GM23338 (cell line): ENCODE measurements around the gene PPP1R16B. TPM values are rescaled to one million over a fixed set of nuclear protein-coding genes. Genes with fewer than 3 reads are reported as not detected.

Experiments
- ATAC-seq: fragments of 200-7000 bp; cut with Tn5 transposase; 3 replicates; pipeline ENCODE4 v1.9.1; 2020
- DNase-seq: peaks from one replicate; pipeline ENCODE4 v3.0.0-alpha.2; 2015; ENCODE audit warnings: low spot score
- H2AFZ ChIP-seq: fragments of 200-600 bp; sonication (generic); 2 replicates; pipeline ENCODE4 v1.8.0; 2016; ENCODE audit warnings: antibody characterized with exemption, mild to moderate bottlenecking, moderate library complexity
- H3F3A ChIP-seq: fragments of 200-600 bp; sonication (generic); replicated peaks from 2 replicates; pipeline ENCODE4 v1.8.0; 2017; ENCODE audit warnings: antibody characterized with exemption, mixed run types, low read depth
- H3K27ac ChIP-seq: fragments of 200-600 bp; sonication (generic); 2 replicates; pipeline ENCODE4 v1.6.1; 2016; ENCODE audit warnings: low read depth
- H3K27me3 ChIP-seq: fragments of 200-600 bp; sonication (generic); 2 replicates; pipeline ENCODE4 v1.8.0; 2016; ENCODE audit warnings: mild to moderate bottlenecking, mixed run types, moderate library complexity; ENCODE audit not compliant: insufficient read depth
- H3K36me3 ChIP-seq: fragments of 200-600 bp; sonication (generic); 2 replicates; pipeline ENCODE4 v1.8.0; 2016; ENCODE audit warnings: mild to moderate bottlenecking; ENCODE audit not compliant: insufficient read depth
- H3K4me1 ChIP-seq: fragments of 200-600 bp; sonication (generic); 2 replicates; pipeline ENCODE4 v1.8.0; 2016; ENCODE audit warnings: mild to moderate bottlenecking, moderate library complexity; ENCODE audit not compliant: insufficient read depth
- H3K4me2 ChIP-seq: fragments of 200-600 bp; sonication (generic); 2 replicates; pipeline ENCODE4 v1.7.1; 2017; ENCODE audit warnings: mixed run types
- H3K4me3 ChIP-seq: fragments of 200-600 bp; sonication (generic); 2 replicates; pipeline ENCODE4 v1.6.1; 2016; ENCODE audit warnings: mixed run types
- H3K79me2 ChIP-seq: fragments of 200-600 bp; sonication (generic); replicated peaks from 2 replicates; pipeline ENCODE4 v1.8.0; 2017; ENCODE audit warnings: mild to moderate bottlenecking; ENCODE audit not compliant: insufficient read depth
- H3K9me2 ChIP-seq: fragments of 200-600 bp; sonication (generic); 2 replicates; pipeline ENCODE4 v1.8.0; 2017; ENCODE audit not compliant: insufficient read depth
- H4K20me1 ChIP-seq: fragments of 200-600 bp; sonication (generic); replicated peaks from 2 replicates; pipeline ENCODE4 v1.8.0; 2017; ENCODE audit warnings: mild to moderate bottlenecking; ENCODE audit not compliant: insufficient read depth
- H3K27ac Mint-ChIP-seq: 2 replicates; pipeline ENCODE4 v1.8.0; 2020; ENCODE audit warnings: inconsistent platforms, mild to moderate bottlenecking, moderate library complexity, mixed read lengths
- H3K27me3 Mint-ChIP-seq: 3 replicates; pipeline ENCODE4 v1.8.0; 2022; ENCODE audit warnings: low read depth, mild to moderate bottlenecking, moderate library complexity, mixed read lengths, inconsistent platforms; ENCODE audit not compliant: insufficient read depth, poor library complexity
- H3K36me3 Mint-ChIP-seq: 3 replicates; pipeline ENCODE4 v1.8.0; 2021; ENCODE audit warnings: low read depth, mild to moderate bottlenecking, inconsistent platforms, moderate library complexity, mixed read lengths
- H3K4me1 Mint-ChIP-seq: 3 replicates; pipeline ENCODE4 v1.8.0; 2020; ENCODE audit warnings: mild to moderate bottlenecking, inconsistent platforms, mixed read lengths
- H3K4me3 Mint-ChIP-seq: 3 replicates; pipeline ENCODE4 v1.8.0; 2021; ENCODE audit warnings: moderate library complexity, mild to moderate bottlenecking, inconsistent platforms, mixed read lengths
- H3K9me3 Mint-ChIP-seq: 3 replicates; pipeline ENCODE4 v1.8.0; 2020; ENCODE audit warnings: moderate library complexity, mild to moderate bottlenecking, inconsistent platforms, mixed read lengths
- EZH2 ChIP-seq: fragments of 200-600 bp; sonication (generic); IDR thresholded peaks from one replicate; pipeline ENCODE4 v1.8.0; 2017; ENCODE audit warnings: antibody characterized with exemption, mild to moderate bottlenecking, low read depth; ENCODE audit not compliant: unreplicated experiment
- JUNB ChIP-seq: IDR thresholded peaks from one replicate; pipeline ENCODE4 v1.6.1; 2016; ENCODE audit warnings: antibody characterized with exemption; ENCODE audit not compliant: unreplicated experiment
- STAT1 ChIP-seq: IDR thresholded peaks from one replicate; pipeline ENCODE4 v1.6.1; 2016; ENCODE audit warnings: antibody characterized with exemption; ENCODE audit not compliant: unreplicated experiment
- ZNF114 ChIP-seq: fragments of 250-450 bp; sonication (Bioruptor Pico); IDR thresholded peaks from 2 replicates; pipeline ENCODE4 v1.5.0; 2020; ENCODE audit warnings: mild to moderate bottlenecking, moderate library complexity
- polyA plus RNA-seq: library from polyadenylated mRNA; unstranded; fragments of >200 nt; fragmentation: Nextera tagmentation; extraction: Ambion mirVana; gene quantifications from 2 replicates; pipeline ENCODE4 v1.2.1, GENCODE V29; 2016
- total RNA-seq: library from RNA; depleted of rRNA; stranded (reverse); fragments of >200 nt; shearing (Covaris generic); gene quantifications from 2 replicates; pipeline ENCODE4 v1.2.3, GENCODE V29; 2014
- TF ChIP-seq, protein P1 (sequence below), 2 experiments: fragments of 200-600 bp in 1 of 2; sonication (generic) in 1 of 2; conservative IDR thresholded peaks; 2 replicates each; pipeline versions ENCODE4 v1.5.1 to v1.6.1; 2016 to 2017; ENCODE audit warnings: antibody characterized with exemption in 2 of 2, low read depth in 2 of 2, mild to moderate bottlenecking in 2 of 2, moderate library complexity in 1 of 2

The PPP1R16B gene
- total and polyA plus RNA-seq, 2 experiments from 2014 or later, result 1.6 to 11.5 TPM

DNA sequence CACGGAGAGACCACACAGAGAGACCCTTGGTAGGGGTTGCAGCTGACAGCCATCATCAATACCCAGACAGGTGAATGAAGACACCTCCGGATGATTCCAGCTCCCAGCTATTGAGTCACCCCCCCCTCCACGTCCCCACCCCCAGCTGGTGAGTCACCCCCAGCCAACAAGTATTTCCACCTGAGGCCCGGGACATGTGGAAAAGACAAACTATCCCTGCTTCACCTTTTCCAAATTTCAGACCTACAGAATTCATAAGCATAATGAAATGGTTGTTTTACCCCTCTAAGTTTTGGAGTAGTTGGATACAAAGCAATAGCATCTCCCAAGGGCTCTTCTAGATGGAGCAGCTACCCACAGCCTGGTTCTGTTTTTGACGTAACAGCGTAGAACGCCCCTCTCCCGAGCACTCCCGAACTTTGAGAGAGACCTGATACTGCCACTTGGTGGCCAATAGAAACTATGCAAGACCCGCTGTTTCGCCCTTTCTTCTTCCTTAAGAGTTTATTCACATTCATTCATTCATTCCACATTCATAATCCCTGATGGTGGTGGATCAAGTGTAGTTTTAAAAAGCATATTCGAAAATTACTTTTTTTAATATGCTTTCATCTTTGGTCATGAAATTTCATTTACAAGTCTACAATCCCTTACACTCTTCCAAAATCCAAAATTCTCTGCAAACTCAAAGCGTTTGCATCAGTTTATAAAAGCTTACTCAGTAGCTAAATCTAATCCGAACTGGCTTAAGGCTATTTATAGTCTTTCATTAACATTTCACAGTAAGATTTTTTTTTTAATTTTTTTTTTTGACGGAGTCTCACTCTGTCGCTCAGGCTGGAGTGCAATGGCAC, 15.1 kb upstream of the PPP1R16B start:
- Histone ChIP-seq H4K20me1 (no peaks in the 10 kb centered on the region), H3K9me2 (no peaks in the 10 kb centered on the region), H2AFZ (no peak overlapping the region), H3K4me1 (no peaks in the 10 kb centered on the region), H3K4me2 (no peak overlapping the region), H3K79me2 (no peaks in the 10 kb centered on the region), H3K27me3 (no peaks in the 10 kb centered on the region), H3K27ac (no peak overlapping the region), H3K4me3 (no peak overlapping the region), H3K36me3 (no peaks in the 10 kb centered on the region), H3F3A (no peaks in the 10 kb centered on the region)
- Mint-ChIP-seq H3K9me3 (no peaks in the 10 kb centered on the region; the same call in 2 of the 3 replicates), H3K4me1 (no peaks in the 10 kb centered on the region), H3K27me3 (peaks cover 2% of the 10 kb centered on the region), H3K27ac (no peak overlapping the region), H3K36me3 (no peaks in the 10 kb centered on the region), H3K4me3 (no peak overlapping the region)
- no peak for TF ChIP-seq STAT1
- TF ChIP-seq ZNF114 (CRISPR knock-in tag), result no peak
- TF ChIP-seq, protein P1, sequence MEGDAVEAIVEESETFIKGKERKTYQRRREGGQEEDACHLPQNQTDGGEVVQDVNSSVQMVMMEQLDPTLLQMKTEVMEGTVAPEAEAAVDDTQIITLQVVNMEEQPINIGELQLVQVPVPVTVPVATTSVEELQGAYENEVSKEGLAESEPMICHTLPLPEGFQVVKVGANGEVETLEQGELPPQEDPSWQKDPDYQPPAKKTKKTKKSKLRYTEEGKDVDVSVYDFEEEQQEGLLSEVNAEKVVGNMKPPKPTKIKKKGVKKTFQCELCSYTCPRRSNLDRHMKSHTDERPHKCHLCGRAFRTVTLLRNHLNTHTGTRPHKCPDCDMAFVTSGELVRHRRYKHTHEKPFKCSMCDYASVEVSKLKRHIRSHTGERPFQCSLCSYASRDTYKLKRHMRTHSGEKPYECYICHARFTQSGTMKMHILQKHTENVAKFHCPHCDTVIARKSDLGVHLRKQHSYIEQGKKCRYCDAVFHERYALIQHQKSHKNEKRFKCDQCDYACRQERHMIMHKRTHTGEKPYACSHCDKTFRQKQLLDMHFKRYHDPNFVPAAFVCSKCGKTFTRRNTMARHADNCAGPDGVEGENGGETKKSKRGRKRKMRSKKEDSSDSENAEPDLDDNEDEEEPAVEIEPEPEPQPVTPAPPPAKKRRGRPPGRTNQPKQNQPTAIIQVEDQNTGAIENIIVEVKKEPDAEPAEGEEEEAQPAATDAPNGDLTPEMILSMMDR (conservative IDR thresholded peaks at IDR 0.05; ENCODE audit: low read depth in 2 of 2), result peak; percentile 70 to 85
- no peak for TF ChIP-seq JUNB
- peak; percentile 92 for DNase-seq
- peak; percentile 96 for ATAC-seq

DNA sequence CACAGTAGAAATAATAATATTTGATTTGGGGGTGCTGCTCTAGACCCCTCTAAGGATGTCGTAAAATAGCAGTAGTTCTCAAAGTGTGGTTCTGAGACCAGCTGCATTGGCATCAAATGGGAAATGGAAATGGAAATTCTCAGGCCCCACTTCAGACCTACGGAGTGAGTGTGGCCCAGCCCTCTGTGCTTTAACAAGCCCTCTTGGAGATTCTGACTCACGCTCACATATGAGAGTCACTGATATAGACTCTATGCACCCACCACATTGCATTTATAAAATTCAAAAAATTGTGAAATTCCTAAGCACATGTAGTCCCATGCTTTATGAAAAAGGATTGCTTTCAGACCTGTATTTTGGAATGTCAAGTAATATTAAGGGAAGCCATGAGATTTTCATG, 14.2 kb upstream of the PPP1R16B start:
- Mint-ChIP-seq H3K9me3 (no peaks in the 10 kb centered on the region; the same call in 2 of the 3 replicates), H3K27me3 (peaks cover 4% of the 10 kb centered on the region), H3K27ac (no peak overlapping the region), H3K36me3 (no peaks in the 10 kb centered on the region), H3K4me1 (no peaks in the 10 kb centered on the region), H3K4me3 (no peak overlapping the region)
- H2AFZ ChIP-seq, result no peak overlapping the region
- no peak for DNase-seq
- no peaks in the 10 kb centered on the region for H3F3A ChIP-seq
- no peak overlapping the region for H3K4me3 ChIP-seq
- no peaks in the 10 kb centered on the region for H3K79me2 ChIP-seq
- H3K36me3 ChIP-seq, result no peaks in the 10 kb centered on the region
- no peaks in the 10 kb centered on the region for H3K4me1 ChIP-seq
- TF ChIP-seq, protein P1 (conservative IDR thresholded peaks at IDR 0.05; ENCODE audit: low read depth in 2 of 2), result no peak
- TF ChIP-seq JUNB (no peak), EZH2 (no peak)
- H3K27me3 ChIP-seq, result no peaks in the 10 kb centered on the region
- no peaks in the 10 kb centered on the region for H4K20me1 ChIP-seq
- H3K27ac ChIP-seq, result no peak overlapping the region
- H3K9me2 ChIP-seq, result no peaks in the 10 kb centered on the region
- no peak for ATAC-seq
- no peak overlapping the region for H3K4me2 ChIP-seq
